Measurements from ENCODE around the gene MAN1B1.

MAN1B1 gene

DNA sequence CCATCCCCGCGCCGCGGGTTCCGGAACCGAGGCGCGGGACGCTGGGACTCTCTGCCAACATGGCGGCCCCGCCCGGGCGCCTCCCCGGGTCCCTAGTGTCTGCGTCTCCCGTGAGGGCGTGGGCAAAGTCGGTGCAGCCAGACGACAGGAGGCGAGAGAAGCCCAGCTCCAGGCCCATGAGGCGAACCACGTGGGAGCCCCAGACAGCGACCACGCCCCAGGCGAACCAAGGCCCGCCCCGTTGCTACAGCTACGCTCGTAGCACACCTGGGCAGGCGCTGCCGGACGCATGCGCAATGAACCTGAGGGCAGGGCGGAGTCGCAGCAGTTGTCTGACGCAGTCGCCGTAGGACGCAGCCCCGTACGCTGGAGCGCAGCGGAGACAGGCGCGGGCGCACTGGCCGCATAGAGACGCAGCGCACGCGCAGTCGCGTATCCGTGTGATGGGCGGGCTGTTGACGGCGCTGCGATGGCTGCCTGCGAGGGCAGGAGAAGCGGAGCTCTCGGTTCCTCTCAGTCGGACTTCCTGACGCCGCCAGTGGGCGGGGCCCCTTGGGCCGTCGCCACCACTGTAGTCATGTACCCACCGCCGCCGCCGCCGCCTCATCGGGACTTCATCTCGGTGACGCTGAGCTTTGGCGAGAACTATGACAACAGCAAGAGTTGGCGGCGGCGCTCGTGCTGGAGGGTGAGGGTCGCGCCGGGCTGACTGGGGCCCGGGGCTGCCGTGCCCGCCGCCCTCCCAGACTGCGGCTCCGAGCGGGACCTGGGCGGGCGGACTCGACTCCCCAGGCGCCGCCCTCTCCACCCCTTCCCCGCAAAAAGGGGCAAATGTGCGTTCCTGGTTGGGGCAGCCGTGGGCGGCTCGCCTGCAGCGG is at the start of gene MAN1B1:
TSS of gene MAN1B1 (plus strand) at position 455 of the 878 bp plus-strand sequence. CDS start at position 470, 15 bp downstream.
- DNase-seq: peak; percentile 99 to 100

DNA sequence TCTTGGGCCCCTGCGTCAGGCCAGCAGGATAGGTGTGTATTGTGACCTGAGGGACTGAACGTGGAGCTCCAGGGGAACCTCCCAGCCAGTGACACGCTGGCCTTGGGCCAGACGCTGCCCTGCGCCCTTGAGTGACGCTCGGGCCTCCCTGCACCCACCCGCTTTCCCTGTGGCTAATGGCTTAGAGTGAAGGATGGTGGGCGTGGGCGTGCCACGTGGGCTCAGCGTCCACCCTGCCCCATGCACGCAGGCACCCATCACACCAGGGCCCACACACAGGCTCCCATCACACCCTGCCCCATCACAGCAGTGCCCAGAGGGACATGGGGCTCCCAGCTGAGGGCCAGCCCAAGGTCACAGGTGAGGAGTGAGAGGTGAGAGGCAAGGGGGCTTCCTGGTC is 49.8 kb upstream of the MAN1B1 start:
- no peak for DNase-seq

DNA sequence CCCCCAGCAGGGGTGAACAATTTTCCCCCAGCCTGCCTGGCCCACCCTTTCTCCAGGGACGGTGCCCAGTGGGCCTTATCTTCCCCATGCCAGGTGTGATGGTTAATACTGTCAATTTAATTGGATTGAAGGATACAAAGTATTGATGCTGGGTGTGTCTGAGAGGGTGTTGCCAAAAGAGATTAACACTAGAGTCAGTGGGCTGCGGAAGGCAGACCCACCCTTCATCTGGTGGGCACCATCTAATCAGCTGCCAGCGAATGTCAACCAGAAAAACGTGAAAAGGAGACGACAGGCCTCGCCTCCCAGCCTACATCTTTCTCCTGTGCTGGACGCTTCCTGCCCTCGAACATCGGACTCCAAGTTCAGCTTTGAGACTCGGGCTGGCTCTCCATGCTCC is 49.3 kb upstream of the MAN1B1 start:
- no peak for DNase-seq

DNA sequence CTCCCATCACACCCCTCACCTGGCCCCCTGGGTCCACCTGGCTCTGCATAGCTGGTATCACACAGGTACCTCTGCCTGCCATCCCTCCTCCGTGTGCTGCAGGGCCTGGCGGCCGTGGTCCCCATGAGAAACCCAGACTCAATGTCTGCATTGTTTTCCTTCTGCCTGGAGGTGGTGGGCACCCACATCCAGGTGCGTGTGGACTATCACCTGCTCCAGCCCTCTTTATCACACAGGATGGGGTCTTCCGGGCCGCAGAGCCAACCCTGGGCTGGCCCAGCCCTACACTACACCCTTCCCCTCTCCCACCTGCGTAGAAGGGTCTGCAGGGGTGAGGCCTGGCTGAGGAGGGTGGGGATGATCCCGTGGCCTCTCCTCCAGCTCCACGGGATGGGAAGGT is 47.9 kb upstream of the MAN1B1 start:
- DNase-seq: no peak

DNA sequence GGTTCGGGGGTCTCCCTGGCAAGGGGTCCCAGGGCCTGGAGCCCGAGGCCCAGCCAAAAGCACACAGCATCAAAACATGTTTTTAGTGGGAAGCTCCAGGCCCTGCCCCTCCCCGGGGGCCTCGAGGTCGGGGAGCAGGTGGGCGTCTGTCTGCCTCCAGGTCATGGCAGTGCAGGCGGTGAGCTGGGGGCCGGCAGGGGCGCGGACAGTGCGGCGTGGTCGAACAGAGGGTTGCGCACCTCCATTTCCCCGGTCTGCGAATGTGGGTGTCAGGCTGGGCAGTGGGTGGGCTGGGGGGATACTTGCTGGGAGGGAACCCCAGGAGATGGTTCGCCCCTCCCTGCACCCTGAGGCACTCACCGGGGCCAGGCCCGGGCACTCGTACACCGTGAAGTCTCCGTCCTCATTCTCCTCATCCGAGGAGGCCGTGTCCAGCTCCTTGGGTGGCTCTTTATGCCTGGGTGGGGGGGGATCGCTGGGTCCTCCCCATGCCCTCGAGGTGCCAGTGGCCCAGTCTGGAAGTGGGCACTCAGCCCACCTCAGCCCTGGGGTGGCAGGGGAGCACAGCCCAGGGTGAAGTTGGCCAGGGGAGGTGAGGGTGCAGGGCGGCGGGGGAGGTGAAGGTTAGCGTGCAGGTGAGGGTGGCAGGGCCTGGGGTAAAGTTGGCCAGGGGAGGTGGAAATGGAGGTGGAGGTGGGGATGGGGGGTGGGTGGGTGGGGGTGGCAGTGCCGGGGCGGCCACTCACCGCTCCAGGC is 47.0 kb upstream of the MAN1B1 start:
- no peak for DNase-seq

DNA sequence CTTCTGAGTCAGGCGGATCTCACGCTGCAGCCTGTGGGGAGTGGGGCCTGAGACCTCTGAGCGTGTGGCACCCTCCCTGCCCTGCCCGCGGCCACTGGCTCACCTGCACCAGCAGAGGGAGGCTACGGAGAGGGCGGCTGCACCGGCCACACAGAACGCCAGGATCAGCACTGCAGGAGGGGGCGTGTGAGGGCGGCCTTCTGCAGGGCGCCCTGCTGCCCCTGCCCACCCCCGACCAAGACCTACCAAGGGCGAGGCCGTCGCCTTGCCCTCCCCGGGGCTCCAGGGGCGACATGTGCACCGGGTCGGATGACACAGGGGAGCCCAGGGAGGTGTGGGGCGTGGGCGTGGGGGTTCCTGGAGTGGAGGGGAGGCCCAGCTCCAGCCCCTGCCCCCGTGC is 46.2 kb upstream of the MAN1B1 start:
- no peak for DNase-seq

DNA sequence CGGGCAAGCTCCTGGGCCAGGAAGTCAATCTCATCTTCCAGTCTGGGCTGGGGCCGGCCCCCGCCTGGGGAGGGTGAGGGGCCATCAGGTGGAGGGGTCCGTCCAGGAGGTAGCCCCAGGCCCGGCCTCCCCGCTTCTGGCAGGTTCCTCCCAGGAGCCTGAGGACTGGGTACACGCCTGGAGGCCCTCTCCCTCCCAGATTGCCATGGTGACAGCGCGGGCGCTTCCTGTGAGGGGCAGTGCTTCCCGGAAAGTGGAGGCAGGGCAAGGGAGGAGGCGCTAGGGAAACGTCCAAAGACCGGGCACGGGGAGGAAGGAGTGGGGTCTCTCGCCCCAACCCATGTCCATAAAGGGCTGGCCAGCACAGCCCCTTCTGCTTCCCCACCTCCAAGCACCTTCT is 45.7 kb upstream of the MAN1B1 start:
- DNase-seq: no peak

DNA sequence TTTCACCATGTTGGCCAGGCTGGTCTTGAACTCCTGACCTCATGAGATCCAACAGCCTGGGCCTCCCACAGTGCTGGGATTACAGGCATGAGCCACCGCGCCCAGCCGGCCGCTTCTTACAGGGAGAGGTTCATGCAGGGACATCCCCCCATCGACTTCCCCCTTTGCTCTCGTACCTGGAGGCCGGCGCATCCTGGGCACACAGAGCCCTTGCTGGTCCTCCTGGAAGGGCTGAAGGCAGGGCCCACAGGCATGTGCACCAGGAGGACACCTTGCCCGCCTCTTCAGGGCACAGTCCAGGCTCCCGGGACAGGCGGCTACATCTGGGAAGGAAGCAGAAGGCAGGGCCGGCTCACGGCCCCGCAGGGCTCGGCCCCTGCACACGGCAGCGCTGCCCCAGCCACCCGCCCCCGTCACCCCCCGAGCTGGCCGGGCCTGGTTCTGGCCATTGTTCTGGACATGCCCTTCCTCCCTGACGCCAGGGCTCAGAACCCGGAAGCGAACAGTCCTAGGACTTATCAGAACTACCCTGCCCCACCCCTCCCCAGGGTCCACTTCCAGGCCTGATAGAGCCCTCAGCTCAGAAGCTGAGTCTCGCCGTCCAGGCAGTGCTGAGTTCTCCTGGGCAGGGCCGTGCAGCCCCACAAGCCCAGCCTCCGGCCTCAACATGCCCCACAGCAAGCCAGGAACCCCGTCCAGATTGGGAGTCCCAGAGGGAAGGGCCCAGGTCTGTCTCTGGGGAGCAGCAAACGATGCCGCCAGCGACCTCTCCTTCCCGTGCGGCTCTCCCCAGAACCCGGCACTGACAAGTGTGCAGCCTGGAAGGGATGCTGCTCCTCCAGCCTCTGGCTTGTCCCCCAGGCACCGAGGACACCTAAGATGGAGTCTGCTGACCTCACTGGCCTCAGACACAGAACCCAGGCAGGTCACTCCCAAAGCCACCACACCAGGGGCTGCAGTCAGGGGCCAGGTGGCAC is 43.7 kb upstream of the MAN1B1 start:
- DNase-seq: no peak

DNA sequence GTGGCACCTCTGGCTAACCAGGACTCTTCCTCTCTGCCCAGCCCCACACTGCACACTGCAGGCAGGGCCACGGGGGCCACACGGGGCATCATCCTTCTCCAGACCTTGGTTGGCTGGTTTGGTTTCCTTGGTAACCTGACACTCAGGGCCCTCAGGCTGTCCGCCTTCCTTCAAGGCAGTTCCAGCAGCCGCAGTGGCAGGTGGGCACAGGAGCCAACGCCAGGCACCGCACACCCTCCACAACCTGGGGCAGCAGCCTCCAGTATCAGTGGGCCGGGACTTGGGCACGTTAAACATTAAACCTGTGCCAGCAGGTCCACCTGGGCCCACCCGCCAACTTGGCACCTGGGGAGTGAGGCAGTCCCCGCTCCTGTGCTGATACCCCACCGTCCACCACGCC is 42.7 kb upstream of the MAN1B1 start:
- DNase-seq: no peak

DNA sequence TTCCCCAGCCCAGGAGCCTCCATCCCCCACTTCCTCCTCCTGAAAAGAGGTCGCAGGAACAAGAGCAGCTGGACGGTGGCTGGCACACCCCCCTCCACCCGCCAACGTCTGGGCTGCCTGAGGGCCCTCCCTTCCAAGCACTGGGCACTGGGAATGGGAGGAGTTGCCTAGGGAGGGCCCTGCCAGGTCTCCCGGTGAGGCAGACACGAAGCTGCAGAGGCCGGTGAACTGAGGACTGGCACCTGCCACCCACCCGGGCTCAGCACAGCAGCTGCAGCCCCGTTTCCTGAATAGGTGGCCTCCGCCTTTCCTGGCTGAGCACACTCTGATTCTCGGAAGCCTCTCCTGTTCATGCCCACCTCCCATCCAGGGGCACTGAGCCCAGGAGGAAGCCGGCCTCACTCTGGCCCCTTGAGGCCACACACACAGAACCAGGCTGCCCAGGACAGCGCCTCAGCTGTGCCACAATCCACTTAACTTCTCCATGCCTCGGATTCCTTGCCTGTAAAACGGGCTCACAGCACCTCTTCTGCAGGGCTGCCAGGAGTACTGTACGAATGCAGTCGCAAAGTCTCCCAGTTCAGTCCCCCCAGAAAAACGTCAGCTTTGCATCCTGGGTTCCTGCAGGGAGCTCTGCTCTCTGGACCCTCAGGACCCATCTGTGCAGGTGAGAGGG is 42.1 kb upstream of the MAN1B1 start:
- no peak for DNase-seq

DNA sequence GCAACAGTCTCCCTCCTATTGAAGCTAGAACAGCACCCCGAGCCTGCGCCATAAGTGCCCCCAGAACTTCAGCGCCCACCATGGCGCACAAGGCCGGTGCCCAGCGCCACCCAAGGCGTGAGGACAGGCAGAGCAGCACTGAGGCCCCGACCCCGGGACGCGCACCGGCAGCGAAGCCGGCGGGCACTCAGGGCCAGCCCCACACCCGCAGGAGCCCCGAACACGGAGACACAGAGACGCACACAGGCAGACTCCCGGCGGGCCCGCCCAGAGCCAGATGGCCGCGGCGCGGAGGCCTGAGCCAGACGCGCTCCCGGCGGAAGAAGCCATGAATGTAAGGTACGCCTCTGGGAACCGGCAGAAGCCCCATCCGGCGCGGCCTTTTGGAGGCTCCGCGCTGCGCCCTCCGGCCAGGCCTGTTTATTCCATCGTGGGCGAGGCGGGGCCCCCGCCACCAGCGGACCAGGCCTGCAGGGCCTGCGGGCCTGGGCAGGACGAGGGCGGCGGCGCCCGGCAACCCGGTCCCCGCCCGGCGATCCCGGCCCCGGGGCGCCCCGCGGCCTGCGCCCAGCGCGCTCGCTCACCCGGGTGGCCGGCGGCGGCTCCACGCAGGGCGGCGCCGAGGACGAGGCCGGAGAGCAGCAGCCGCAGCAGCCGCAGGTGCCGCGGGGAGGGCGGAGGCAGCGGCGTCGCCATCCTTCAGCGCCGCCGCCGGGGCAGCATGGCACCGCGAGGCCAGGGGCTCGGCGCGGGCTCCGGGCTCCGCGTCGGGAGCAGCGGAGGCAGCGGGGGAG is 41.3 kb upstream of the MAN1B1 start:
- DNase-seq: no peak

DNA sequence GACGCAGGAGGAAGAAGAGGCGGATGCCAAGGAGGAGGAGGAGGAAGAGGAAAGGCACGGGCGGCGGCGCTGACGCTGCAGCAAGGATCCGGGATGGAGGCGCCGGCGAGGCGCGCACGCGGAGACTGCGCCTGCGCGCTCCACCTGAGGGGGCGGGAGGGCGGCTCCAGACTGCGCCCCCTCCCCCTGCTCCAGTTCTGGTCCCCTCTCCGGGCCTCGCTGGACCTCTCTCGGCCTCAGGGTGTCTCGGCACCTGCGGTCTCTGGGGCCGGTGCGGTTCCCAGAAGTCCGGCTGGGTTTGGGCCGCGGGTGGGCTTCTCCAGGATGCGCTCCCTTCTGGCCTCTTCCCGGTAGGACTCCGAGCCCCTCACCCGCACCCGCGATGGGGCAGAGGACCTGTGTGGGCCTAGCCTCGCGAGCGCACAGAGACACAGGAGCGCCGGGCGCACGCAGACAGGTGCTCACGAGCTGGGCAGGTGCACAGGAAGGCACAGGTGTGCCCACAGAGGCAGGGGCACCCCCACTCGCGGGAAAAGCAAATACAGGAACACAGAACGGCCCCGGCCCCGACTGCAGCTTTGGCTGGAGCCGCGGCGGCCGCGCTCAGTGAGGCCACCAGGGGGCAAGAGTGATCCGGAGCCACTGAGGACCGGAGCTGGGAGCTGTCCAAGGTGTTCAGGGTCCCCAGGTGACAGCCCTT is 40.5 kb upstream of the MAN1B1 start, which contains the start of gene NPDC1:
TSS of gene NPDC1 (minus strand) at position 90 of the 700 bp plus-strand sequence. CDS start 188 bp downstream, outside the sequence.
- peak; percentile 74 to 75 for DNase-seq

DNA sequence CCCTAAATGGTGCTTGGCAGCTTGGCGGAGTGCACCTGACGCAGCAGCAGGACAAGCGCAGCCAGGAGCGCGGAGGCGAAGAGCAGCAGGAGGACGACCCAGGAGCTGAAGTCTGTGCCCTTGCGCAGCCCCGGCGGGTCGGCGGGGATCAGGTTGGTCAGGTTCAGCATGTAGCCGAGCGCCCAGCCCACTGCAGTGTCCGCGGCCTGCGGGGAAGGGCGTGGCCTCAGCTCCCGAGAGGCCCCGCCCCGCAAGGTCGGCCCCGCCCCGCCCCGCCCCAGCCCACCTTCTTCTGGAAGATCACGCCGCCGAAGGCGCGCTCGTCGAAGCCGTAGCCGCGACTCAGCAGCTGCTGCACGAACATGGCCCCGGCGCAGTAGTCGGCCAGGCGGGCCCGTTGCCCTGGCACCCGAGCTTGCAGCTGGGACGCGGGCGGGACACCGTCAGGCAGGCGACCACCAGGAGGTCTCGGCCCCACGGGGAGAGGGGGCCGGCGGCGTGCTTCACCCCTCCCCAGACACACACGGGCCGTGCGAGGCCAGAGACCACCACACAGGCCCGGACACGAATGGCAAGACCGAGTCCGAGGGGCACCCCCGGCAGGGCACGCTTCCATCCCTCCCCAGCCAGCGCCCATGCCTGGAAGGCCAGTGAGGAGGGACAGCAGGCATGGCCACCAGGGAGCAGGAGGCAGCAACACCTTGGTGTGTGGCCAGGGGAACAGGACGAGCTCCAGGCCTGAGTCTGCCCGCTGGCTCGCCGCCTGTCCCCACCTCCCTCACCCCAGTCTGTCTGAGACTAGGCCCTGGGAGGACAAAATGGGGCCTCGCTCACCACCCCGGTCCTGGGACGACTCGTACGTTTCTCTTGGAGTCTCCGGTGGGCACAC is 37.9 kb upstream of the MAN1B1 start:
- DNase-seq: no peak

DNA sequence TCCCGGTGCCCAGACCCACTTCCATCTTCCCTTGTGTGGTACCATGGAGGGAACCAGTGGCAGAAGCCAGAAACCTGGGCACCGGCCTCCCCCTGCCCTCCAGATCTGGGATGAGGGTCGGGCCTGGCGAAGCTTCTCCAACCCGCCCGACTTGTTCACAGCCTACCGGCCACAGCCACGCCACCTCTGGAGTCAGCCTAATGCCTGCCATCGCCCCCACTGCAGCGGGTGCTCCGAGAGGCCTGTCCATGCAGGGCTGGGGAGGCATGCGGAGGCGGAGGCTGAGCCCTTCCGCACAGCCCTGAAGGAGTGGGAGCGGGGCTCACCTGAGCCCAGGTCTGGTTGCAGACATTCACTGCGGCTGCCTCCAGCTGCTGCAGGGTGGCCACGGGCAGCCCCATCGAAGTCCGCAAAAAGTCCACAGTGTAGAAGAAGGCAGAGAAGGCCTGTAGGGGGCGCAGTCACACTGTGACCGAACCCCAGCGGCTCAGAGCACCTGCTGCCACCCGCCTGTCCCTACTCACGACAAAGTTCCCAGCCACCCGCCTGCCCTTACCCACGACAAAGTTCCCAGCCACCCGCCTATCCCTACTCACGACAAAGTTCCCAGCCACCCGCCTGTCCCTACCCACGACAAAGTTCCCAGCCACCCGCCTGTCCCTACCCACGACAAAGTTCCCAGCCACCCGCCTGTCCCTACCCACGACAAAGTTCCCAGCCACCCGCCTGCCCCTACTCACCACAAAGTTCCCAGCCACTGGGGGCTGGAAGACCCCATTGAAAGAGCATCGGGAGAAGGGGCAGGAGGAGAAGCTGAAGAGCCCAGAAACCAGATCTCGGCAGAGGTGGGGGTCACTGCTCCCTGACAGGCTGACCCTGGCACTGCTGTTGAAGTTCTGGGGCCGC is 37.0 kb upstream of the MAN1B1 start:
- peak; percentile 41 to 47 for DNase-seq

DNA sequence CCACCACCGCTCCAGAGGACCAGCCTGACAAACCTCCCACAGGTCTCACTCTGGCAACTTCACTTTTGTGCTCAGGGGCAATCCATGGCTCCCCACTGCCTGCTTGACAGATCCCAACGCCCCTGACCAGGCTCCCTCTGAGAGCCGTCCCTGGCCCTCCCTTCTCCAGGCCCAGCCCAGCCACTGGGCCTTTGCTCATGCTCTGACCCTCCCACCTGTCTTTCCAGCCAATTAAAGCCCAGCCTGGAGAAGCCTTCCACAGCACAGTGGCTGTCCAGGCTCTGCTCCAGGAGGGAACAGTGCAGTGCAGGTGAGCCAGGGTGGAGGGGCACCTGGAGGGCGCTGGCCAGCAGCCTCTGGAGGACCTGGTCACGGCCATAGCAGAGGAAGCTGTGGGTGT is 36.2 kb upstream of the MAN1B1 start:
- DNase-seq: no peak

DNA sequence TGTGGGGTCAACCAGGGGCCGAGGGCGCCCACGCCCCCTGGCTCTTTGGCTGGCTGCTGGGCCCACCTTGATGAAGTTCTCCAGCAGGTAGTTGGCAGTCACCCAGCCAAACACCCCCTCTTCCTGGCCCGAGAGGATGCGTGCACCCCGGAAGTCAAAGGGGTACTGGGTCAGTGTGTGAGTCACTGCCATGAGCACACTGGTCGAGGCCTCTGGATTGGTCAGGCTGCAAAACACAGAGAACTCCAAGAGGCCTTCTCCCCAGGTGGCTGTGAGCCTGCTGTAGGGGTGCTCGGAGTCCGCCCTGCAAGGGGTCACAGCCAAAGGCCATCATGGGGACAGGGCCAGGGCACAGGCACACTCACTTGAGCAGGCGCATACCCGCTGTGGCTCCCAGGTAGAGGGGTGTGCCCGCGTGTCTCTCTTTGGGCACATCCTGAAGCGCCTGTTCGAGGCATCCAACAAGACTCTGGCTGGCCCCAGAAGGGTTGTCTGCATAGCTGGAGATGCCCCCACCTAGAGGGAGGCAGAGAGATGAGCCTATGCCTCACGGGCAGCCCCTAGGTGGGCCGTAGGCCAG is 35.5 kb upstream of the MAN1B1 start:
- no peak for DNase-seq

DNA sequence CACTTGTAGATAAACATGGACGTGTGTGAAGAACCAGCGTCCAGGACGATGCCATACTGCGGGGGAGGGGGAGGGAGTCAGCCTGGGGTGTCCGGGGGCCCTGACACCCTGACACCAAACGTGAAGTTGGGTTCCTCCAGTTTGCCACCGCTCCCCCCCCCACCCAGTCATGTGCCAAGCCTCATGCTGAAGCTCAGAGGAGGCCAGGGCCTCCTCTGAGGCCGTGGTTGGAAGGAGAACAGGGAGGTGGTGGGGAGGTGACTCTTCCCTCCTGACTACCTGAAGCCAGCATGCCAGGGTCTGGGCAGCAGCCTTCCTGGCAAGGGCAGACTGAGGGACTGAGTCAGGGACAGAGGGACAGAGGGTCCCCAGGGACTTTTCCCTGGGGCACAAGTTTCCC is 34.5 kb upstream of the MAN1B1 start:
- no peak for DNase-seq
